SK-N-SH (cell line): Measurements from ENCODE around the gene EPDR1. TPM values are rescaled to one million over a fixed set of nuclear protein-coding genes. Genes with fewer than 3 reads are reported as not detected.

Source experiments
- CTCF ChIA-PET: fragments of 300-600, 350-600 bp; formaldehyde crosslinking; extraction: SDS; loops from one replicate; lab custom pipeline; 2021; lab: Yijun Ruan, JAX
- POLR2A ChIA-PET: fragments of 350-600 bp; sonication (Branson Sonifier 250); formaldehyde crosslinking; extraction: SDS; loops from one replicate; lab custom pipeline; 2020; ENCODE audit warnings: antibody characterized with exemption, inconsistent platforms; lab: Yijun Ruan, JAX
- DNase-seq: peaks from one replicate; pipeline ENCODE4 v3.0.0; 2012
- H2AFZ ChIP-seq: fragments of 200-600 bp; sonication (generic); 2 replicates; pipeline ENCODE4 v1.8.1; 2016; ENCODE audit warnings: antibody characterized with exemption, mild to moderate bottlenecking, low read depth
- H3F3A ChIP-seq: fragments of 200-600 bp; sonication (generic); replicated peaks from 2 replicates; pipeline ENCODE3; 2016; ENCODE audit warnings: antibody characterized with exemption, mild to moderate bottlenecking; ENCODE audit not compliant: insufficient read depth
- H3K27ac ChIP-seq, 2 experiments: fragments of 200-500 bp in 1 of 2; fragments of 200-600 bp in 1 of 2; sonication (Bioruptor generic) in 1 of 2; sonication (generic), shearing (Covaris generic) in 1 of 2; 2 replicates each; pipeline versions ENCODE4 v1.5.1 to v1.6.1; 2014 to 2016; ENCODE audit warnings: low read depth in 2 of 2, inconsistent platforms in 1 of 2, low read length in 1 of 2, mild to moderate bottlenecking in 1 of 2, mixed read lengths in 1 of 2
- H3K27me3 ChIP-seq: fragments of 200-600 bp; sonication (generic), shearing (Covaris generic); 2 replicates; pipeline ENCODE4 v1.6.1; 2016; ENCODE audit warnings: mixed run types; ENCODE audit not compliant: insufficient read depth
- H3K36me3 ChIP-seq, 2 experiments: fragments of 200-500 bp in 1 of 2; fragments of 200-600 bp in 1 of 2; sonication (Bioruptor generic) in 1 of 2; sonication (generic) in 1 of 2; replicated peaks in 1 of 2; 2 replicates each; pipeline versions ENCODE3 to v1.5.1; 2014 to 2016; ENCODE audit warnings: low read length in 1 of 2, mild to moderate bottlenecking in 1 of 2; ENCODE audit not compliant: insufficient read depth in 2 of 2, control insufficient read depth in 1 of 2
- H3K4me1 ChIP-seq, 2 experiments: fragments of 200-500 bp in 1 of 2; fragments of 200-600 bp in 1 of 2; sonication (Bioruptor generic) in 1 of 2; sonication (generic), shearing (Covaris generic) in 1 of 2; 2 replicates each; pipeline versions ENCODE4 v1.5.1 to v1.6.1; 2014 to 2016; ENCODE audit warnings: low read depth in 1 of 2, low read length in 1 of 2, mixed run types in 1 of 2; ENCODE audit not compliant: insufficient read depth in 2 of 2, control insufficient read depth in 1 of 2
- H3K4me2 ChIP-seq: fragments of 200-600 bp; sonication (generic), shearing (Covaris generic); 2 replicates; pipeline ENCODE4 v1.6.1; 2017; ENCODE audit warnings: mixed run types
- H3K4me3 ChIP-seq, 2 experiments: fragments of 200-500 bp in 1 of 2; fragments of 200-600 bp in 1 of 2; sonication (Bioruptor generic) in 1 of 2; sonication (generic), shearing (Covaris generic) in 1 of 2; 2 replicates each; pipeline versions ENCODE4 v1.5.1 to v1.8.1; 2014 to 2016; ENCODE audit warnings: low read depth in 2 of 2, inconsistent platforms in 1 of 2, low read length in 1 of 2, mild to moderate bottlenecking in 1 of 2, mixed read lengths in 1 of 2, moderate library complexity in 1 of 2
- H3K79me2 ChIP-seq: fragments of 200-600 bp; sonication (generic); 2 replicates; pipeline ENCODE4 v1.8.1; 2017; ENCODE audit warnings: mild to moderate bottlenecking; ENCODE audit not compliant: insufficient read depth
- H3K9ac ChIP-seq: fragments of 200-600 bp; sonication (generic); 2 replicates; pipeline ENCODE4 v1.6.1; 2017; ENCODE audit warnings: mixed run types
- H3K9me2 ChIP-seq: fragments of 200-600 bp; sonication (generic); 2 replicates; pipeline ENCODE4 v1.6.1; 2017; ENCODE audit warnings: mixed run types
- H3K9me3 ChIP-seq: fragments of 200-600 bp; sonication (generic); 2 replicates; pipeline ENCODE4 v1.6.1; 2017; ENCODE audit warnings: mixed run types, mild to moderate bottlenecking, moderate library complexity
- H4K20me1 ChIP-seq: fragments of 200-600 bp; sonication (generic); 2 replicates; pipeline ENCODE4 v1.6.1; 2017; ENCODE audit warnings: mild to moderate bottlenecking, mixed run types; ENCODE audit not compliant: insufficient read depth
- CHD2 ChIP-seq: fragments of 150-350 bp; IDR thresholded peaks from 2 replicates; pipeline ENCODE4 v1.6.1; 2018; ENCODE audit warnings: low read length; ENCODE audit not compliant: partially characterized antibody
- EP300 ChIP-seq, 2 experiments: IDR thresholded peaks; 2 replicates each; pipeline versions ENCODE4 v1.4.0 to v1.6.1; 2012; ENCODE audit warnings: borderline replicate concordance in 1 of 2, low read depth in 1 of 2, low read length in 1 of 2
- FOXJ3 ChIP-seq: sonication (generic); formaldehyde crosslinking; IDR thresholded peaks from 2 replicates; pipeline ENCODE4 v1.5.1; 2020; ENCODE audit warnings: mild to moderate bottlenecking, missing genetic modification reagents
- GATA2 ChIP-seq: sonication (generic); formaldehyde crosslinking; IDR thresholded peaks from 2 replicates; pipeline ENCODE4 v1.5.0; 2020; ENCODE audit warnings: mild to moderate bottlenecking, missing genetic modification reagents
- IRF3 ChIP-seq: fragments of 150-350 bp; IDR thresholded peaks from 2 replicates; pipeline ENCODE4 v1.6.1; 2016; ENCODE audit warnings: mild to moderate bottlenecking, low read depth, low read length
- JUND ChIP-seq: IDR thresholded peaks from 2 replicates; pipeline ENCODE4 v1.4.0; 2012
- NFIC ChIP-seq: IDR thresholded peaks from 2 replicates; pipeline ENCODE4 v1.4.0; 2012; ENCODE audit warnings: borderline replicate concordance
- PBX3 ChIP-seq: IDR thresholded peaks from 2 replicates; pipeline ENCODE4; 2012
- RAD21 ChIP-seq: IDR thresholded peaks from 2 replicates; pipeline ENCODE4 v1.6.1; 2012; ENCODE audit warnings: mild to moderate bottlenecking, low read length
- REST ChIP-seq: IDR thresholded peaks from 2 replicates; pipeline ENCODE4 v1.6.1; 2012; ENCODE audit warnings: mild to moderate bottlenecking, low read depth, low read length, moderate library complexity
- SIN3A ChIP-seq: IDR thresholded peaks from 2 replicates; pipeline ENCODE4 v1.6.1; 2012; ENCODE audit warnings: low read depth, mild to moderate bottlenecking, low read length, moderate library complexity, borderline replicate concordance
- SMC3 ChIP-seq: IDR thresholded peaks from 2 replicates; pipeline ENCODE4 v1.6.1; 2012; ENCODE audit warnings: low read depth, low read length, improper control_type of control experiment
- TAF1 ChIP-seq: IDR thresholded peaks from 2 replicates; pipeline ENCODE4 v1.6.1; 2012; ENCODE audit warnings: low read depth, mild to moderate bottlenecking, low read length, moderate library complexity, borderline replicate concordance
- USF2 ChIP-seq: fragments of 150-350 bp; IDR thresholded peaks from 2 replicates; pipeline ENCODE4 v1.6.1; 2017; ENCODE audit warnings: antibody characterized with exemption, low read length, low read depth, borderline replicate concordance
- WGBS: methylation state at CpG from one replicate; pipeline ENCODE4 v1.1.6; 2017; ENCODE audit warnings: low lambda C conversion rate; 5-methylcytosine and 5-hydroxymethylcytosine counted together
- polyA plus RNA-seq, 3 experiments: library from polyadenylated mRNA; depleted of rRNA; stranded (reverse); fragments of >200 nt; gene quantifications; 2 replicates each; pipeline ENCODE4 v1.2.3, GENCODE V29; 2012

The EPDR1 gene
- polyA plus RNA-seq, 1 of the 3 experiments (the other 2 are of a cell fraction) = 7.4 TPM

GRCh38 chr7:37961251-37961650 lies 40.8 kb downstream of the EPDR1 start:
- H3K79me2 ChIP-seq = no peaks in the 10 kb centered on the region
- no peak overlapping the region for H3K4me2 ChIP-seq
- no peaks in the 10 kb centered on the region for H3F3A ChIP-seq
- no peaks in the 10 kb centered on the region for H3K4me1 ChIP-seq
- ChIA-PET POLR2A (no interaction called here), CTCF (no interaction called here)
- WGBS = 62% methylated on average over 4 of the region's 5 CpGs
- no peaks in the 10 kb centered on the region for H4K20me1 ChIP-seq
- no peak overlapping the region for H3K4me3 ChIP-seq
- no peak overlapping the region for H3K9ac ChIP-seq
- no peak overlapping the region for H2AFZ ChIP-seq
- no peak overlapping the region for H3K27ac ChIP-seq
- no peak for TF ChIP-seq EP300 (IDR thresholded peaks at IDR 0.05; ENCODE audit: borderline replicate concordance in 1 of 2, low read depth in 1 of 2, low read length in 1 of 2)
- TF ChIP-seq RAD21 = no peak
- no peak for TF ChIP-seq CHD2
- no peaks in the 10 kb centered on the region for H3K36me3 ChIP-seq
- no peaks in the 10 kb centered on the region for H3K9me2 ChIP-seq
- no peaks in the 10 kb centered on the region for H3K27me3 ChIP-seq
- no peaks in the 10 kb centered on the region for H3K9me3 ChIP-seq
- no peak for DNase-seq

GRCh38 chr7:37964196-37964595 lies 43.8 kb downstream of the EPDR1 start:
- H3K36me3 ChIP-seq = no peaks in the 10 kb centered on the region
- no peak for TF ChIP-seq FOXJ3 (CRISPR knock-in tag)
- no peak for TF ChIP-seq SMC3
- TF ChIP-seq SIN3A = no peak
- TF ChIP-seq PBX3 = no peak
- TF ChIP-seq TAF1 = no peak
- no peak for TF ChIP-seq NFIC
- no peak for TF ChIP-seq IRF3
- TF ChIP-seq USF2 = no peak
- no peak for TF ChIP-seq JUND
- no peak for TF ChIP-seq REST
- no peak for TF ChIP-seq GATA2 (CRISPR knock-in tag)
- TF ChIP-seq, all 33 proteins: peak for 0
- Histone ChIP-seq H3K79me2 (no peaks in the 10 kb centered on the region), H3K27ac (no peak overlapping the region), H3K9ac (no peak overlapping the region), H3K9me2 (no peaks in the 10 kb centered on the region), H3K27me3 (no peaks in the 10 kb centered on the region), H3K4me2 (no peak overlapping the region), H3K4me1 (no peaks in the 10 kb centered on the region), H3K9me3 (no peaks in the 10 kb centered on the region), H4K20me1 (no peaks in the 10 kb centered on the region), H3K4me3 (no peak overlapping the region), H2AFZ (no peak overlapping the region), H3F3A (no peaks in the 10 kb centered on the region)
- DNase-seq = no peak
- ChIA-PET CTCF (interaction anchor here (1.0 to 1.2 kb wide), 3 partner anchors 9 to 252 kb away, joined by 3 to 4 read pairs (median 3); no protein-coding TSS in a partner anchor), POLR2A (no interaction called here)
- 38% methylated on average over 5 of the region's 5 CpGs for WGBS
